Tibial nerve (tissue), 4 donors: ENCODE results near the gene SLITRK1.

Source experiments
- CTCF ChIP-seq, 5 experiments: fragments of 200-600 bp in 3 of 5; fragments of 450-650 bp in 2 of 5; sonication (generic) in 3 of 5; IDR thresholded peaks; one replicate each; pipeline ENCODE4 v1.5.1; 2016 to 2019; ENCODE audit warnings: antibody characterized with exemption in 5 of 5, mild to moderate bottlenecking in 3 of 5, moderate library complexity in 2 of 5
- EP300 ChIP-seq, 2 donors: sonication (generic); formaldehyde crosslinking; IDR thresholded peaks; one replicate each; pipeline ENCODE4 v1.6.1; 2017; ENCODE audit warnings: antibody characterized with exemption in 2 of 2, mild to moderate bottlenecking in 1 of 2
- POLR2A ChIP-seq, 2 donors: fragments of 450-650 bp; IDR thresholded peaks; one replicate each; pipeline ENCODE4 v1.6.1; 2017; ENCODE audit warnings: antibody characterized with exemption in 2 of 2, mild to moderate bottlenecking in 2 of 2, moderate library complexity in 2 of 2

DNA sequence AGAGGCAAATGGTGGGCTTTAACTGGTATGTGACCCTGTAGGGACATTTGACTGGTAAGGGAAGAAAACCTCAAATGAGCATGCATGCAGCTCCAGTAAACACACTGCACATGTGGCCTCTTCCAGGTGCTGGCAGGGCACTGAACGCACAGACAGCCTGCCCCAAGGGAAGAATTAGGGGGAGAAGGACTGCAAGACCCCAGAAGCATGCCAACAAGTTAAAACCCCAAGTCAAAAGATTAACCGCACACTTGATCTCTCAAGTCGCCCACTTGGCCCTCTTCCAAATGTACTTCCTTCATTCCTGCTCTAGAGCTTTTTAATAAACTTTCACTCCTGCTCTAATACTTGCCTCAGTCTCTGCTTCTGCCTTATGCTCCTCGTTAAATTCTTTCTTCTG lies 46.9 kb upstream of the SLITRK1 start:
- TF ChIP-seq CTCF (IDR thresholded peaks at IDR 0.05) (no peak), POLR2A (IDR thresholded peaks at IDR 0.05) (no peak), EP300 (IDR thresholded peaks at IDR 0.05) (no peak)
